Measurements from ENCODE around the gene APEX1.

- TF ChIP-seq EZH2 (optimal IDR thresholded peaks at IDR 0.05; ENCODE audit: low read depth, low read length), result no peak
- TF ChIP-seq EZH2phosphoT487 (IDR thresholded peaks at IDR 0.05; ENCODE audit: low read length), result no peak
- no peak for TF ChIP-seq CTCF (IDR thresholded peaks at IDR 0.05; ENCODE audit: low read length)
These were observed 15.5 kb downstream of the APEX1 start for GRCh38 chr14:20470603-20470901.
